Skeletal muscle tissue (tissue), 4 donors: ENCODE measurements around the gene DACT2. TPM values are rescaled to one million over a fixed set of nuclear protein-coding genes. Genes with fewer than 3 reads are reported as not detected.

Experiments used
- H3K27ac ChIP-seq: one replicate; pipeline ENCODE4 v1.7.0; 2013; ENCODE audit warnings: mild to moderate bottlenecking, low read depth, low read length, inconsistent platforms
- H3K27me3 ChIP-seq, 3 donors: one replicate each; pipeline ENCODE4 v1.7.0; 2013; ENCODE audit warnings: low read length in 3 of 3; ENCODE audit not compliant: control insufficient read depth in 3 of 3, insufficient read depth in 3 of 3
- H3K36me3 ChIP-seq, 3 donors: one replicate each; pipeline ENCODE4 v1.7.0; 2013; ENCODE audit warnings: low read length in 3 of 3; ENCODE audit not compliant: control insufficient read depth in 3 of 3, insufficient read depth in 3 of 3
- H3K4me1 ChIP-seq, 3 donors: one replicate each; pipeline ENCODE4 v1.7.0; 2013; ENCODE audit warnings: low read length in 3 of 3, mild to moderate bottlenecking in 3 of 3; ENCODE audit not compliant: control insufficient read depth in 3 of 3, insufficient read depth in 3 of 3
- H3K4me3 ChIP-seq, 3 donors: one replicate each; pipeline ENCODE4 v1.7.0; 2013; ENCODE audit warnings: low read length in 3 of 3
- H3K9ac ChIP-seq, 3 donors: one replicate each; pipeline ENCODE4 v1.7.0; 2013; ENCODE audit warnings: low read length in 3 of 3, mild to moderate bottlenecking in 3 of 3, moderate library complexity in 2 of 3, low read depth in 1 of 3
- H3K9me3 ChIP-seq, 3 donors: one replicate each; pipeline ENCODE4 v1.7.0; 2013; ENCODE audit warnings: low read length in 3 of 3; ENCODE audit not compliant: control insufficient read depth in 3 of 3
- total RNA-seq: library from RNA; depleted of rRNA; stranded (reverse); fragments of >200 nt; gene quantifications from one replicate; pipeline ENCODE4 v1.2.3, GENCODE V29; 2014
- donor health status: Osteomylitis.

The DACT2 gene
- total RNA-seq, 1 donor from 2014 or later: 2.6 TPM

GRCh38 chr6:168352096-168352495 is 32.5 kb upstream of the DACT2 start:
- Histone ChIP-seq H3K36me3 (no peaks in the 10 kb centered on the region), H3K4me3 (no peak overlapping the region), H3K4me1 (peaks cover 0 to 4% (median 0%) of the 10 kb centered on the region in 3 donors), H3K27ac (no peak overlapping the region), H3K27me3 (peaks cover 3 to 18% (median 17%) of the 10 kb centered on the region in 3 donors), H3K9me3 (peaks cover 0 to 3% (median 0%) of the 10 kb centered on the region in 3 donors), H3K9ac (no peak overlapping the region)

- H3K36me3 ChIP-seq: no peaks in the 10 kb centered on the region
- peaks cover 13 to 32% (median 21%) of the 10 kb centered on the region in 3 donors for H3K27me3 ChIP-seq
- H3K4me3 ChIP-seq: no peak overlapping the region
These were observed 30.2 kb upstream of the DACT2 start for GRCh38 chr6:168349718-168350210.

GRCh38 chr6:168348186-168348585 is 28.6 kb upstream of the DACT2 start:
- H3K9ac ChIP-seq: no peak overlapping the region
- H3K9me3 ChIP-seq: peaks cover 0 to 3% (median 0%) of the 10 kb centered on the region in 3 donors
- no peak overlapping the region for H3K27ac ChIP-seq
- peaks cover 17 to 46% (median 28%) of the 10 kb centered on the region in 3 donors for H3K27me3 ChIP-seq
- H3K4me1 ChIP-seq: no peaks in the 10 kb centered on the region
- H3K4me3 ChIP-seq: no peak overlapping the region
- no peaks in the 10 kb centered on the region for H3K36me3 ChIP-seq

More at GRCh38 chr6:168349718-168350210, 30.2 kb upstream of the DACT2 start:
- Histone ChIP-seq H3K4me1 (no peaks in the 10 kb centered on the region), H3K27ac (no peak overlapping the region), H3K9ac (no peak overlapping the region), H3K9me3 (peaks cover 0 to 3% (median 0%) of the 10 kb centered on the region in 3 donors)

GRCh38 chr6:168347615-168348014 is 28.0 kb upstream of the DACT2 start:
- peaks cover 0 to 3% (median 0%) of the 10 kb centered on the region in 3 donors for H3K9me3 ChIP-seq
- no peak overlapping the region for H3K27ac ChIP-seq
- H3K36me3 ChIP-seq: no peaks in the 10 kb centered on the region
- H3K4me3 ChIP-seq: no peak overlapping the region
- H3K4me1 ChIP-seq: no peaks in the 10 kb centered on the region
- no peak overlapping the region for H3K9ac ChIP-seq
- H3K27me3 ChIP-seq: peaks cover 20 to 50% (median 28%) of the 10 kb centered on the region in 3 donors

GRCh38 chr6:168347053-168347452 is 27.5 kb upstream of the DACT2 start:
- H3K36me3 ChIP-seq: no peaks in the 10 kb centered on the region
- no peak overlapping the region for H3K4me3 ChIP-seq
- no peaks in the 10 kb centered on the region for H3K4me1 ChIP-seq
- H3K27me3 ChIP-seq: peaks cover 24 to 52% (median 28%) of the 10 kb centered on the region in 3 donors
- peaks cover 0 to 3% (median 0%) of the 10 kb centered on the region in 3 donors for H3K9me3 ChIP-seq
- no peak overlapping the region for H3K9ac ChIP-seq
- H3K27ac ChIP-seq: no peak overlapping the region

GRCh38 chr6:168345896-168346754 is 26.5 kb upstream of the DACT2 start:
- H3K27me3 ChIP-seq: peaks cover 25 to 52% (median 28%) of the 10 kb centered on the region in 3 donors

GRCh38 chr6:168345266-168345665 is 25.7 kb upstream of the DACT2 start:
- H3K9me3 ChIP-seq: no peaks in the 10 kb centered on the region

More at GRCh38 chr6:168345896-168346754, 26.5 kb upstream of the DACT2 start:
- Histone ChIP-seq H3K9ac (no peak overlapping the region), H3K36me3 (no peaks in the 10 kb centered on the region), H3K4me1 (no peaks in the 10 kb centered on the region), H3K4me3 (no peak overlapping the region), H3K9me3 (no peaks in the 10 kb centered on the region), H3K27ac (no peak overlapping the region)

GRCh38 chr6:168344338-168344737 is 24.8 kb upstream of the DACT2 start:
- Histone ChIP-seq H3K36me3 (no peaks in the 10 kb centered on the region), H3K27ac (no peak overlapping the region), H3K9me3 (no peaks in the 10 kb centered on the region), H3K4me1 (no peaks in the 10 kb centered on the region), H3K27me3 (peaks cover 27 to 52% (median 28%) of the 10 kb centered on the region in 3 donors), H3K9ac (no peak overlapping the region), H3K4me3 (no peak overlapping the region)

More at GRCh38 chr6:168345266-168345665, 25.7 kb upstream of the DACT2 start:
- Histone ChIP-seq H3K27me3 (peaks cover 27 to 56% (median 28%) of the 10 kb centered on the region in 3 donors), H3K4me3 (no peak overlapping the region), H3K36me3 (no peaks in the 10 kb centered on the region), H3K4me1 (no peaks in the 10 kb centered on the region), H3K9ac (no peak overlapping the region), H3K27ac (no peak overlapping the region)

- Histone ChIP-seq H3K9ac (no peak overlapping the region), H3K36me3 (no peaks in the 10 kb centered on the region), H3K9me3 (no peaks in the 10 kb centered on the region), H3K4me1 (no peaks in the 10 kb centered on the region), H3K27ac (no peak overlapping the region), H3K4me3 (no peak overlapping the region), H3K27me3 (peaks cover 27 to 50% (median 28%) of the 10 kb centered on the region in 3 donors)
These were observed 23.9 kb upstream of the DACT2 start for GRCh38 chr6:168343239-168344150.
